ENCODE data around the gene ERC1.
"Not testable (repeated sequence)": the region's sequence is repeated elsewhere in the genome, so short reads cannot be mapped to it uniquely, and the experiment has no call there.

DNA sequence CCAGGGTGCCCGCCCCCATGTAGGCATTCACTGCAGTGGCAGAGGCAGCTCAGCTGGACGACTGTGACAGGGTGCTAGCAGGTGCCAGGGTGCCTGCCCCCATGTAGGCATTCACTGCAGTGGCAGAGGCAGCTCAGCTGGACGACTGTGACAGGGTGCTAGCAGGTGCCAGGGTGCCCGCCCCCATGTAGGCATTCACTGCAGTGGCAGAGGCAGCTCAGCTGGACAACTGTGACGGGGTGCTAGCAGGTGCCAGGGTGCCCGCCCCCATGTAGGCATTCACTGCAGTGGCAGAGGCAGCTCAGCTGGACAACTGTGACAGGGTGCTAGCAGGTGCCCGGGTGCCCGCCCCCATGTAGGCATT is 348.1 kb downstream of the ERC1 start:
- TF ChIP-seq, protein P1, sequence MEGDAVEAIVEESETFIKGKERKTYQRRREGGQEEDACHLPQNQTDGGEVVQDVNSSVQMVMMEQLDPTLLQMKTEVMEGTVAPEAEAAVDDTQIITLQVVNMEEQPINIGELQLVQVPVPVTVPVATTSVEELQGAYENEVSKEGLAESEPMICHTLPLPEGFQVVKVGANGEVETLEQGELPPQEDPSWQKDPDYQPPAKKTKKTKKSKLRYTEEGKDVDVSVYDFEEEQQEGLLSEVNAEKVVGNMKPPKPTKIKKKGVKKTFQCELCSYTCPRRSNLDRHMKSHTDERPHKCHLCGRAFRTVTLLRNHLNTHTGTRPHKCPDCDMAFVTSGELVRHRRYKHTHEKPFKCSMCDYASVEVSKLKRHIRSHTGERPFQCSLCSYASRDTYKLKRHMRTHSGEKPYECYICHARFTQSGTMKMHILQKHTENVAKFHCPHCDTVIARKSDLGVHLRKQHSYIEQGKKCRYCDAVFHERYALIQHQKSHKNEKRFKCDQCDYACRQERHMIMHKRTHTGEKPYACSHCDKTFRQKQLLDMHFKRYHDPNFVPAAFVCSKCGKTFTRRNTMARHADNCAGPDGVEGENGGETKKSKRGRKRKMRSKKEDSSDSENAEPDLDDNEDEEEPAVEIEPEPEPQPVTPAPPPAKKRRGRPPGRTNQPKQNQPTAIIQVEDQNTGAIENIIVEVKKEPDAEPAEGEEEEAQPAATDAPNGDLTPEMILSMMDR (IDR thresholded peaks at IDR 0.05; ENCODE audit: low read length), result not testable (repeated sequence)
- TF ChIP-seq EZH2phosphoT487 (IDR thresholded peaks at IDR 0.05; ENCODE audit: low read length); EZH2 (optimal IDR thresholded peaks at IDR 0.05; ENCODE audit: low read depth, low read length): not testable (repeated sequence)

Data from MM.1S (cell line).